Right lobe of liver (tissue), 4 donors: ENCODE results near the gene SIPA1.

Experiments used
- CTCF ChIP-seq, 4 donors: fragments of 200-600 bp in 3 of 4; fragments of 450-650 bp in 1 of 4; IDR thresholded peaks; one replicate each; pipeline versions ENCODE4 v1.5.1 to v1.8.0; 2016 to 2022; ENCODE audit warnings: antibody characterized with exemption in 4 of 4, mild to moderate bottlenecking in 2 of 4
- POLR2A ChIP-seq: fragments of 450-650 bp; IDR thresholded peaks from one replicate; pipeline ENCODE4 v1.6.1; 2017; ENCODE audit warnings: antibody characterized with exemption, mild to moderate bottlenecking
- donor health status: DM: no; HTN: no; CAD: no.
- donor health status: DM: no; HTN: no; CAD: no.
- donor health status: DM: no; HTN: yes; CAD: no.

- no peak for TF ChIP-seq CTCF (IDR thresholded peaks at IDR 0.05)
- no peak for TF ChIP-seq POLR2A
Measured at GRCh38 chr11:65643971-65644370, 6.1 kb downstream of the SIPA1 start.
